Chondrocyte (in vitro differentiated cells): ENCODE data around the gene PDE6G. TPM values are rescaled to one million over a fixed set of nuclear protein-coding genes. Genes with fewer than 3 reads are reported as not detected.

Experiments used
- DNase-seq: peaks from one replicate; pipeline ENCODE4 v3.0.0; 2021; ENCODE audit warnings: mixed read lengths, low spot score
- H3K27ac Mint-ChIP-seq: one replicate; pipeline ENCODE4 v1.8.0; 2021; ENCODE audit warnings: mild to moderate bottlenecking, moderate library complexity, mixed read lengths; ENCODE audit not compliant: unreplicated experiment
- H3K27me3 Mint-ChIP-seq: 2 replicates; pipeline ENCODE4 v1.8.0; 2021; ENCODE audit warnings: low read depth, mixed read lengths
- H3K36me3 Mint-ChIP-seq: 2 replicates; pipeline ENCODE4 v1.8.0; 2021; ENCODE audit warnings: low read depth, mixed read lengths
- H3K4me1 Mint-ChIP-seq: 2 replicates; pipeline ENCODE4 v1.8.0; 2021; ENCODE audit warnings: low read depth, mild to moderate bottlenecking, mixed read lengths
- H3K4me3 Mint-ChIP-seq: one replicate; pipeline ENCODE4 v1.8.0; 2021; ENCODE audit warnings: mild to moderate bottlenecking, moderate library complexity, mixed read lengths; ENCODE audit not compliant: unreplicated experiment
- H3K9me3 Mint-ChIP-seq: 2 replicates; pipeline ENCODE4 v1.8.0; 2021; ENCODE audit warnings: low read depth, mixed read lengths
- CTCF ChIP-seq: fragments of 200-600 bp; sonication (generic); IDR thresholded peaks from 2 replicates; pipeline ENCODE4 v1.5.0; 2021; ENCODE audit warnings: antibody characterized with exemption, mild to moderate bottlenecking, moderate library complexity
- total RNA-seq: library from RNA; stranded (reverse); gene quantifications from 3 replicates; pipeline ENCODE4 v1.2.1, GENCODE V29; 2021

PDE6G gene
- total RNA-seq, 1 donor from 2014 or later = not detected

GRCh38 chr17:81686614-81687013 is 30.3 kb upstream of the PDE6G start:
- Mint-ChIP-seq H3K4me3 (no peak overlapping the region), H3K4me1 (peaks cover 30% of the 10 kb centered on the region), H3K9me3 (no peaks in the 10 kb centered on the region), H3K27ac (no peak overlapping the region), H3K27me3 (no peaks in the 10 kb centered on the region), H3K36me3 (peaks cover 18% of the 10 kb centered on the region)
- DNase-seq = no peak
- TF ChIP-seq CTCF = no peak

- Mint-ChIP-seq H3K4me3 (peak overlapping the region; percentile 89), H3K4me1 (peaks cover 33% of the 10 kb centered on the region), H3K36me3 (peaks cover 15% of the 10 kb centered on the region), H3K9me3 (no peaks in the 10 kb centered on the region), H3K27ac (peak overlapping the region; percentile 96), H3K27me3 (no peaks in the 10 kb centered on the region)
- DNase-seq = no peak
- TF ChIP-seq CTCF = no peak
Measured at GRCh38 chr17:81685108-81685507, 28.8 kb upstream of the PDE6G start.

GRCh38 chr17:81684442-81684911 is 28.1 kb upstream of the PDE6G start:
- peaks cover 33% of the 10 kb centered on the region for H3K4me1 Mint-ChIP-seq
- peak overlapping the region; percentile 96 for H3K27ac Mint-ChIP-seq
- no peak for DNase-seq
- no peaks in the 10 kb centered on the region for H3K27me3 Mint-ChIP-seq
- TF ChIP-seq CTCF = no peak
- no peaks in the 10 kb centered on the region for H3K9me3 Mint-ChIP-seq
- peak overlapping the region; percentile 89 for H3K4me3 Mint-ChIP-seq
- H3K36me3 Mint-ChIP-seq = peaks cover 13% of the 10 kb centered on the region

GRCh38 chr17:81683584-81684441 is 27.5 kb upstream of the PDE6G start, which contains the start of the genes ARL16 and HGS:
Gene ARL16 (minus strand): TSS chr17:81683797. CDS start chr17:81683753, 44 bp downstream.
Gene HGS (plus strand): TSS chr17:81684011. CDS start chr17:81684067, 56 bp downstream.
- peak within 1 kb of the TSS; percentile 89 for H3K4me3 Mint-ChIP-seq
- no peak for TF ChIP-seq CTCF
- H3K36me3 Mint-ChIP-seq = peaks cover 10% of the 10 kb centered on the region
- H3K4me1 Mint-ChIP-seq = peaks cover 33% of the 10 kb centered on the region
- H3K27ac Mint-ChIP-seq = peak within 1 kb of the TSS; percentile 96
- H3K27me3 Mint-ChIP-seq = no peaks in the 10 kb centered on the region
- H3K9me3 Mint-ChIP-seq = no peaks in the 10 kb centered on the region
- DNase-seq = peak; percentile 99

GRCh38 chr17:81683208-81683583 is 26.9 kb upstream of the PDE6G start:
- no peaks in the 10 kb centered on the region for H3K9me3 Mint-ChIP-seq
- peaks cover 33% of the 10 kb centered on the region for H3K4me1 Mint-ChIP-seq
- no peaks in the 10 kb centered on the region for H3K27me3 Mint-ChIP-seq
- peak overlapping the region; percentile 80 for H3K27ac Mint-ChIP-seq
- H3K36me3 Mint-ChIP-seq = peaks cover 10% of the 10 kb centered on the region
- TF ChIP-seq CTCF = no peak
- H3K4me3 Mint-ChIP-seq = peak overlapping the region; percentile 84
- no peak for DNase-seq
